H9 (cell line): ENCODE results near the gene GGA2. TPM values are rescaled to one million over a fixed set of nuclear protein-coding genes. Genes with fewer than 3 reads are reported as not detected.

ENCODE experiments used
- DNase-seq: peaks from one replicate; pipeline ENCODE4 v3.0.0-alpha.2; 2017
- H2AFZ ChIP-seq: one replicate; pipeline ENCODE4 v1.6.1; 2013; ENCODE audit warnings: mild to moderate bottlenecking, low read length, control low read depth, moderate library complexity
- H2AK5ac ChIP-seq: 2 replicates; pipeline ENCODE4 v1.6.1; 2013; ENCODE audit warnings: low read length, control low read depth, mixed read lengths; ENCODE audit not compliant: insufficient read length
- H2BK120ac ChIP-seq: one replicate; pipeline ENCODE4 v1.6.1; 2013; ENCODE audit warnings: low read depth, mild to moderate bottlenecking, low read length, control low read depth, inconsistent platforms; ENCODE audit not compliant: poor library complexity, severe bottlenecking
- H2BK12ac ChIP-seq: 2 replicates; pipeline ENCODE4 v1.6.1; 2013; ENCODE audit warnings: low read length, control low read depth, mixed read lengths, low read depth; ENCODE audit not compliant: insufficient read length
- H2BK15ac ChIP-seq: 2 replicates; pipeline ENCODE4 v1.6.1; 2013; ENCODE audit warnings: low read depth, low read length, control low read depth
- H2BK20ac ChIP-seq: one replicate; pipeline ENCODE4 v1.6.1; 2013; ENCODE audit warnings: low read depth, mild to moderate bottlenecking, low read length, control low read depth, inconsistent platforms; ENCODE audit not compliant: poor library complexity, severe bottlenecking
- H2BK5ac ChIP-seq: 2 replicates; pipeline ENCODE4 v1.6.1; 2013; ENCODE audit warnings: low read length, control low read depth, mixed read lengths; ENCODE audit not compliant: insufficient read length
- H3K14ac ChIP-seq: 2 replicates; pipeline ENCODE4 v1.6.1; 2013; ENCODE audit warnings: low read length, control low read depth; ENCODE audit not compliant: insufficient read depth
- H3K18ac ChIP-seq: 2 replicates; pipeline ENCODE4 v1.6.1; 2013; ENCODE audit warnings: low read depth, mild to moderate bottlenecking, mixed read lengths, low read length, control low read depth; ENCODE audit not compliant: insufficient read length
- H3K23ac ChIP-seq: 2 replicates; pipeline ENCODE4 v1.6.1; 2013; ENCODE audit warnings: low read length, control low read depth, mixed read lengths, low read depth; ENCODE audit not compliant: insufficient read length
- H3K23me2 ChIP-seq: 2 replicates; pipeline ENCODE4 v1.6.1; 2013; ENCODE audit warnings: low read depth, mild to moderate bottlenecking, mixed read lengths, low read length, control low read depth; ENCODE audit not compliant: insufficient read length, poor library complexity, severe bottlenecking
- H3K27ac ChIP-seq: 2 replicates; pipeline ENCODE4 v1.5.1; 2013; ENCODE audit warnings: low read length, control low read depth, mixed read lengths, low read depth; ENCODE audit not compliant: insufficient read length
- H3K27me3 ChIP-seq: 2 replicates; pipeline ENCODE4 v1.6.1; 2013; ENCODE audit warnings: low read length, control low read depth, inconsistent platforms; ENCODE audit not compliant: insufficient read depth
- H3K4ac ChIP-seq: 2 replicates; pipeline ENCODE4 v1.6.1; 2013; ENCODE audit warnings: low read depth, mild to moderate bottlenecking, control low read depth, inconsistent platforms, low read length, moderate library complexity
- H3K4me1 ChIP-seq: 2 replicates; pipeline ENCODE4 v1.6.1; 2013; ENCODE audit warnings: low read length, control low read depth, inconsistent platforms; ENCODE audit not compliant: insufficient read depth
- H3K4me2 ChIP-seq: 2 replicates; pipeline ENCODE4 v1.6.1; 2013; ENCODE audit warnings: low read length, control low read depth, mixed read lengths; ENCODE audit not compliant: insufficient read length, insufficient read depth
- H3K56ac ChIP-seq: 2 replicates; pipeline ENCODE4 v1.6.1; 2013; ENCODE audit warnings: low read depth, mild to moderate bottlenecking, mixed read lengths, low read length, control low read depth; ENCODE audit not compliant: insufficient read length
- H3K79me1 ChIP-seq: 2 replicates; pipeline ENCODE4 v1.6.1; 2013; ENCODE audit warnings: low read depth, mild to moderate bottlenecking, moderate library complexity, low read length, control low read depth, inconsistent platforms; ENCODE audit not compliant: insufficient read depth, poor library complexity, severe bottlenecking
- H3K79me2 ChIP-seq: 2 replicates; pipeline ENCODE4 v1.6.1; 2013; ENCODE audit warnings: low read length, control low read depth, inconsistent platforms; ENCODE audit not compliant: insufficient read depth
- H3K9ac ChIP-seq: 2 replicates; pipeline ENCODE4 v1.6.1; 2013; ENCODE audit warnings: low read length, control low read depth, mixed read lengths; ENCODE audit not compliant: insufficient read length; ENCODE audit errors: extremely low read depth
- H3K9me3 ChIP-seq: one replicate; pipeline ENCODE4 v1.6.1; 2013; ENCODE audit warnings: low read depth, low read length, inconsistent platforms; ENCODE audit not compliant: control insufficient read depth
- H3T11ph ChIP-seq: one replicate; pipeline ENCODE4 v1.6.1; 2013; ENCODE audit warnings: mild to moderate bottlenecking, low read length, control low read depth, inconsistent platforms
- H4K20me1 ChIP-seq: one replicate; pipeline ENCODE4 v1.6.1; 2013; ENCODE audit not compliant: control insufficient read depth, insufficient read length, insufficient read depth
- H4K5ac ChIP-seq: 2 replicates; pipeline ENCODE4 v1.6.1; 2013; ENCODE audit warnings: low read depth, mild to moderate bottlenecking, mixed read lengths, low read length, control low read depth; ENCODE audit not compliant: insufficient read length
- H4K8ac ChIP-seq: replicated peaks from 2 replicates; pipeline ENCODE4 v1.6.1; 2013; ENCODE audit warnings: low read length, control low read depth, mixed read lengths, low read depth; ENCODE audit not compliant: insufficient read length
- H4K91ac ChIP-seq: 2 replicates; pipeline ENCODE4 v1.6.1; 2013; ENCODE audit warnings: low read depth, mild to moderate bottlenecking, moderate library complexity, mixed read lengths, low read length, control low read depth; ENCODE audit not compliant: insufficient read length
- H3K27ac Mint-ChIP-seq, 3 experiments: 2 replicates in 2 of 3; 3 replicates in 1 of 3; pipeline ENCODE4 v1.8.0; 2020 to 2021; ENCODE audit warnings: mixed read lengths in 3 of 3, mild to moderate bottlenecking in 1 of 3, moderate library complexity in 1 of 3
- H3K27me3 Mint-ChIP-seq: 2 replicates; pipeline ENCODE4 v1.8.0; 2021; ENCODE audit warnings: low read depth, mild to moderate bottlenecking, moderate library complexity, mixed read lengths
- H3K36me3 Mint-ChIP-seq, 3 experiments: 2 replicates in 2 of 3; 3 replicates in 1 of 3; pipeline ENCODE4 v1.8.0; 2020 to 2021; ENCODE audit warnings: low read depth in 3 of 3, mixed read lengths in 3 of 3; ENCODE audit not compliant: insufficient read depth in 1 of 3
- H3K4me1 Mint-ChIP-seq, 2 experiments: 2 replicates each; pipeline ENCODE4 v1.8.0; 2020; ENCODE audit warnings: mixed read lengths in 2 of 2
- H3K4me3 Mint-ChIP-seq, 2 experiments: 2 replicates in 1 of 2; 3 replicates in 1 of 2; pipeline ENCODE4 v1.8.0; 2020 to 2021; ENCODE audit warnings: mild to moderate bottlenecking in 2 of 2, mixed read lengths in 2 of 2, moderate library complexity in 1 of 2
- H3K9me3 Mint-ChIP-seq, 2 experiments: 2 replicates in 1 of 2; 3 replicates in 1 of 2; pipeline ENCODE4 v1.8.0; 2020; ENCODE audit warnings: mild to moderate bottlenecking in 2 of 2, mixed read lengths in 2 of 2, moderate library complexity in 1 of 2
- WGBS: extraction: QIAGEN DNeasy Blood & Tissue Kit; methylation state at CpG from one replicate; pipeline ENCODE4 v1.1.7; 2013; ENCODE audit warnings: missing lambda C conversion rate, low lambda C conversion rate, mixed read lengths; ENCODE audit not compliant: insufficient read length; ENCODE audit errors: extremely low coverage; 5-methylcytosine and 5-hydroxymethylcytosine counted together
- total RNA-seq: library from RNA; stranded (reverse); gene quantifications from 2 replicates; pipeline ENCODE4 v1.2.1, GENCODE V29; 2021
- TF ChIP-seq, protein P1 (sequence below): fragments of 200-600 bp; sonication (generic); conservative IDR thresholded peaks from 3 replicates; pipeline ENCODE4 v1.8.0; 2021; ENCODE audit warnings: antibody characterized with exemption, mild to moderate bottlenecking

Gene GGA2
- total RNA-seq, 1 experiment from 2014 or later, result 143 TPM

GRCh38 chr16:23516366-23517137, 6.3 kb upstream of the GGA2 start:
- no peak overlapping the region for H2AFZ ChIP-seq
- H3K27me3 ChIP-seq, result no peaks in the 10 kb centered on the region
- no peaks in the 10 kb centered on the region; a peak in 1 of 5 replicates for H3K9me3 Mint-ChIP-seq
- TF ChIP-seq, protein P1, sequence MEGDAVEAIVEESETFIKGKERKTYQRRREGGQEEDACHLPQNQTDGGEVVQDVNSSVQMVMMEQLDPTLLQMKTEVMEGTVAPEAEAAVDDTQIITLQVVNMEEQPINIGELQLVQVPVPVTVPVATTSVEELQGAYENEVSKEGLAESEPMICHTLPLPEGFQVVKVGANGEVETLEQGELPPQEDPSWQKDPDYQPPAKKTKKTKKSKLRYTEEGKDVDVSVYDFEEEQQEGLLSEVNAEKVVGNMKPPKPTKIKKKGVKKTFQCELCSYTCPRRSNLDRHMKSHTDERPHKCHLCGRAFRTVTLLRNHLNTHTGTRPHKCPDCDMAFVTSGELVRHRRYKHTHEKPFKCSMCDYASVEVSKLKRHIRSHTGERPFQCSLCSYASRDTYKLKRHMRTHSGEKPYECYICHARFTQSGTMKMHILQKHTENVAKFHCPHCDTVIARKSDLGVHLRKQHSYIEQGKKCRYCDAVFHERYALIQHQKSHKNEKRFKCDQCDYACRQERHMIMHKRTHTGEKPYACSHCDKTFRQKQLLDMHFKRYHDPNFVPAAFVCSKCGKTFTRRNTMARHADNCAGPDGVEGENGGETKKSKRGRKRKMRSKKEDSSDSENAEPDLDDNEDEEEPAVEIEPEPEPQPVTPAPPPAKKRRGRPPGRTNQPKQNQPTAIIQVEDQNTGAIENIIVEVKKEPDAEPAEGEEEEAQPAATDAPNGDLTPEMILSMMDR, result no peak
- no peak overlapping the region for H2BK12ac ChIP-seq
- no peak overlapping the region for H3K9ac ChIP-seq
- no peak overlapping the region for H3K23ac ChIP-seq
- no peak overlapping the region for H4K91ac ChIP-seq
- H4K20me1 ChIP-seq, result no peaks in the 10 kb centered on the region
- H3T11ph ChIP-seq, result no peak overlapping the region
- no peak overlapping the region for H4K5ac ChIP-seq
- H3K4ac ChIP-seq, result no peak overlapping the region
- no peaks in the 10 kb centered on the region for H3K4me1 Mint-ChIP-seq
- H3K4me3 Mint-ChIP-seq, result no peak overlapping the region
- no peaks in the 10 kb centered on the region for H3K9me3 ChIP-seq
- no peak overlapping the region for H2BK5ac ChIP-seq
- no peak overlapping the region for H3K4me2 ChIP-seq
- no peak overlapping the region for H3K14ac ChIP-seq
- H3K23me2 ChIP-seq, result no peaks in the 10 kb centered on the region
- no peaks in the 10 kb centered on the region for H3K27me3 Mint-ChIP-seq
- H2BK15ac ChIP-seq, result no peak overlapping the region
- H3K36me3 Mint-ChIP-seq, result peaks cover 8 to 43% (median 21%) of the 10 kb centered on the region in 3 experiments
- no peaks in the 10 kb centered on the region for H3K4me1 ChIP-seq
- no peak for DNase-seq
- H4K8ac ChIP-seq, result no peak overlapping the region
- no peak overlapping the region for H2AK5ac ChIP-seq
- H3K56ac ChIP-seq, result no peak overlapping the region
- H3K27ac Mint-ChIP-seq, result no peak overlapping the region; a peak in 1 of 7 replicates
- H2BK120ac ChIP-seq, result no peak overlapping the region
- H3K79me2 ChIP-seq, result no peaks in the 10 kb centered on the region
- H3K18ac ChIP-seq, result no peak overlapping the region
- no peak overlapping the region for H3K27ac ChIP-seq
- WGBS, result no CpG with 5 or more reads among the region's 4 CpGs
- no peak overlapping the region for H2BK20ac ChIP-seq
- no peaks in the 10 kb centered on the region for H3K79me1 ChIP-seq
